Amniotic stem cell (primary cell): ENCODE measurements around the gene SLC17A1.
"Not testable (repeated sequence)": the region's sequence is repeated elsewhere in the genome, so short reads cannot be mapped to it uniquely, and the experiment has no call there.

ENCODE experiments used
- DNase-seq: peaks from one replicate; lab custom pipeline; 2025; lab: John Stamatoyannopoulos, UW

The SLC17A1 gene

GRCh38 chr6:25756382-25757363 is 75.2 kb downstream of the SLC17A1 start:
- DNase-seq, result no peak

GRCh38 chr6:25755483-25755882 is 76.4 kb downstream of the SLC17A1 start:
- DNase-seq, result no peak

GRCh38 chr6:25754535-25754934 is 77.3 kb downstream of the SLC17A1 start, which contains the start of gene SLC17A4:
TSS of gene SLC17A4 (plus strand) at chr6:25754742. CDS start at chr6:25761963, 7,221 bp downstream.
- DNase-seq, result no peak

GRCh38 chr6:25753079-25753478 is 78.8 kb downstream of the SLC17A1 start:
- no peak for DNase-seq

- DNase-seq, result no peak
Measured at GRCh38 chr6:25750906-25751305, 80.9 kb downstream of the SLC17A1 start.

GRCh38 chr6:25749837-25750236 is 82.0 kb downstream of the SLC17A1 start:
- DNase-seq, result no peak

GRCh38 chr6:25748601-25749517 is 83.0 kb downstream of the SLC17A1 start:
- not testable (repeated sequence) for DNase-seq

GRCh38 chr6:25748049-25748448 is 83.8 kb downstream of the SLC17A1 start:
- DNase-seq, result no peak

- no peak for DNase-seq
Measured at GRCh38 chr6:25747477-25747876, 84.4 kb downstream of the SLC17A1 start.

- no peak for DNase-seq
Measured at GRCh38 chr6:25746968-25747367, 84.9 kb downstream of the SLC17A1 start.

GRCh38 chr6:25745836-25746235 is 86.0 kb downstream of the SLC17A1 start:
- no peak for DNase-seq

- no peak for DNase-seq
Measured at GRCh38 chr6:25743868-25744267, 88.0 kb downstream of the SLC17A1 start.

GRCh38 chr6:25735261-25735660 is 96.6 kb downstream of the SLC17A1 start:
- no peak for DNase-seq
